Suprapubic skin (tissue), 3 donors: Measurements from ENCODE around the gene ECE1.

Experiments used
- CTCF ChIP-seq, 2 donors: fragments of 200-600 bp in 1 of 2; fragments of 450-650 bp in 1 of 2; sonication (generic) in 1 of 2; IDR thresholded peaks; one replicate each; pipeline ENCODE4 v1.5.1; 2016 to 2019; ENCODE audit warnings: antibody characterized with exemption in 2 of 2, mild to moderate bottlenecking in 1 of 2, moderate library complexity in 1 of 2
- POLR2A ChIP-seq, 2 donors: fragments of 450-650 bp; IDR thresholded peaks; one replicate each; pipeline ENCODE4 v1.6.1; 2017; ENCODE audit warnings: antibody characterized with exemption in 2 of 2, mild to moderate bottlenecking in 2 of 2, moderate library complexity in 2 of 2

DNA sequence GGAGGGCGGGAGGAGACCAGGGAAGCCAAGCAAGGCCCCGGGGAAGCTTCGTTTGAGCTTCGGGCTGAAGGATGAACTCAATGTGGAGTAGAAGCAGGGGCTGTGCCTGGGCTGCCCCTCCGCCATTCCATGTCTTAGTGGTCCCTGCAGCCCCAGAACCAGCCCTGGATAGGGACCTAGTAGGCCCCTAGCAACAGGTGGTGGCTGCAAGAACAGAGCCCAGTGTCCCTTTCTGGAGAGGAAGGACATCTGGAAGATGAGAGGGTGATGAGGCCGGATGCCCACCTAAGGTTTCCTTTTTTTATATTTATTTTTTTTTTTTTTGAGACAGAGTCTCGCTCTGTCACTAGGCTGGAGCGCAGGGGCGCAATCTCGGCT, 27.2 kb downstream of the ECE1 start:
- TF ChIP-seq POLR2A (IDR thresholded peaks at IDR 0.05) (no peak), CTCF (IDR thresholded peaks at IDR 0.05) (no peak)
